Breast epithelium (tissue), 3 donors: ENCODE results near the gene AOPEP.

ENCODE experiments used
- POLR2A ChIP-seq: fragments of 450-650 bp; IDR thresholded peaks from one replicate; pipeline ENCODE4 v1.6.1; 2016; ENCODE audit warnings: antibody characterized with exemption, mild to moderate bottlenecking, moderate library complexity
- POLR2AphosphoS5 ChIP-seq, 3 donors: sonication (generic); formaldehyde crosslinking; IDR thresholded peaks; one replicate each; pipeline ENCODE4 v1.6.1; 2017; ENCODE audit warnings: antibody characterized with exemption in 3 of 3
- TF ChIP-seq, protein P1 (sequence below), 3 donors: fragments of 450-650 bp; IDR thresholded peaks; one replicate each; pipeline ENCODE4 v1.5.1; 2016 to 2017; ENCODE audit warnings: antibody characterized with exemption in 3 of 3, mild to moderate bottlenecking in 3 of 3, moderate library complexity in 3 of 3

DNA sequence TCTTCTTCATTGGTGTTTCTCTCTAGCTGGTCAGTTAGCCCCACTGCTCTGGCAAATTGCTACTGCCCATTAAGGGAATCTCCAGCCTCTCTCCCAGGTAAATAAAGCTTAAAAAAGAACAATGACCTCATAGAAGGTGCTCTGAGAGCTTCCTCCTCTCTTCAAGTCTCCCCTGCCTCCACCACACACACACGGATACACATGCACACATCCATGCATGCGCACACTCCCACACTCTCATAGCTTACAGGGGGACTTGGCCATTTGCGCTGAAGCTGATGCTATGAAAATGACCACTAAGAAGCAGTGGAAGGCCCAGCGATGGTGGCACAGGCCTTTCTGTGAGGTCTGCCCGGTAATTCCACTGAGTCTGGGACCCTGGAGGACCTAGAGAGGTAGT is 250.9 kb downstream of the AOPEP start:
- TF ChIP-seq POLR2A, result no peak
- no peak for TF ChIP-seq POLR2AphosphoS5 (IDR thresholded peaks at IDR 0.05)
- TF ChIP-seq, protein P1, sequence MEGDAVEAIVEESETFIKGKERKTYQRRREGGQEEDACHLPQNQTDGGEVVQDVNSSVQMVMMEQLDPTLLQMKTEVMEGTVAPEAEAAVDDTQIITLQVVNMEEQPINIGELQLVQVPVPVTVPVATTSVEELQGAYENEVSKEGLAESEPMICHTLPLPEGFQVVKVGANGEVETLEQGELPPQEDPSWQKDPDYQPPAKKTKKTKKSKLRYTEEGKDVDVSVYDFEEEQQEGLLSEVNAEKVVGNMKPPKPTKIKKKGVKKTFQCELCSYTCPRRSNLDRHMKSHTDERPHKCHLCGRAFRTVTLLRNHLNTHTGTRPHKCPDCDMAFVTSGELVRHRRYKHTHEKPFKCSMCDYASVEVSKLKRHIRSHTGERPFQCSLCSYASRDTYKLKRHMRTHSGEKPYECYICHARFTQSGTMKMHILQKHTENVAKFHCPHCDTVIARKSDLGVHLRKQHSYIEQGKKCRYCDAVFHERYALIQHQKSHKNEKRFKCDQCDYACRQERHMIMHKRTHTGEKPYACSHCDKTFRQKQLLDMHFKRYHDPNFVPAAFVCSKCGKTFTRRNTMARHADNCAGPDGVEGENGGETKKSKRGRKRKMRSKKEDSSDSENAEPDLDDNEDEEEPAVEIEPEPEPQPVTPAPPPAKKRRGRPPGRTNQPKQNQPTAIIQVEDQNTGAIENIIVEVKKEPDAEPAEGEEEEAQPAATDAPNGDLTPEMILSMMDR (IDR thresholded peaks at IDR 0.05), result no peak
